GM12873 (cell line): ENCODE measurements around the gene ATG2A.

Experiments used
- TF ChIP-seq, protein P1 (sequence below): IDR thresholded peaks from 2 replicates; pipeline ENCODE4 v1.5.1; 2012; ENCODE audit warnings: low read depth, mild to moderate bottlenecking, moderate library complexity, low read length, control low read depth; ENCODE audit not compliant: insufficient read depth; ENCODE audit errors: missing control alignments

ATG2A gene

DNA sequence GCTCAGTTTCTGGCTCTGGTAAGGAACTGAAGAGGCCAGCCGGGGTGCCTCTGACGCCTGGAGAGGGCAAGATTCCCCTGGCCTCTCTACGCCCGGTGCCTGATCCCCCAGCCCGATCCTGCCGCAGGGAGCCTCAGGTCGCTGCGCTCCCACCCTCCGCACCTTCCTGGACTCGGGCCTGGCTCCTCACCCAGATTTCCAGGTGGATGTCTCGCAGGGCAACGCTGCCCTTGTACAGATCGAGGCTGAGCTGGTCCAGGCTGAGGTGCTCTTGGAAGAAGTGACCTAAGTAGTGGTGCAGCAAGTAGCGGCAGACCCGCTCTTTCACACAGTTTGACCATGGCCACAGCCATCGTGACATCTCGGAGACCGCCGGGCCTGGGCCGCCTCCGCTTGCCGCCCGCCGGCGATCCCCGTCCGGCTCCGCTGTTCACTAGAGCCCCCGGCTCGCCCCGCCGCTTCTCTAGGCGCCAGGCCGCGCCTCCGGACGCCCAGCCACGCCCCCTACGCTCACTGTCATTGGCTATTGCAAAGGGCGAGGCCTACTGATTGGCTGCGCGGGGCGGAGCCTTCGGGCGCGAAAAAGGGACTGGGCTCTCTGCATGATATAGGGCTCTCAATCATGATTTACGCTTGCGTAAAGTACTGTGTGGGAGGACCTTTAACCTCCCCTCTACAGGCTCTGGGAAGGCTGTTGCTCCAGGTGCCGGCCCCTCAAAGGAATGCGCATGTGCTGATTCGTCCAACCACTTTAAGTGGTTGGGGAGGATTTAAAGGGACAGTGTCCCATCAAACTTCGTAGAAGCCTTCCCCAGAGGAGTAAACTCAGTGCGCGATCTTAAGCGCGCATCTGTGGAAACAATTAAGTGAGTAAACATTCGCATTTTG, at the start of gene ATG2A:
Gene ATG2A, minus strand, starts transcription at position 435 of the 888 bp plus-strand sequence. Its CDS starts 74 bp downstream, at position 361.
- TF ChIP-seq, protein P1, sequence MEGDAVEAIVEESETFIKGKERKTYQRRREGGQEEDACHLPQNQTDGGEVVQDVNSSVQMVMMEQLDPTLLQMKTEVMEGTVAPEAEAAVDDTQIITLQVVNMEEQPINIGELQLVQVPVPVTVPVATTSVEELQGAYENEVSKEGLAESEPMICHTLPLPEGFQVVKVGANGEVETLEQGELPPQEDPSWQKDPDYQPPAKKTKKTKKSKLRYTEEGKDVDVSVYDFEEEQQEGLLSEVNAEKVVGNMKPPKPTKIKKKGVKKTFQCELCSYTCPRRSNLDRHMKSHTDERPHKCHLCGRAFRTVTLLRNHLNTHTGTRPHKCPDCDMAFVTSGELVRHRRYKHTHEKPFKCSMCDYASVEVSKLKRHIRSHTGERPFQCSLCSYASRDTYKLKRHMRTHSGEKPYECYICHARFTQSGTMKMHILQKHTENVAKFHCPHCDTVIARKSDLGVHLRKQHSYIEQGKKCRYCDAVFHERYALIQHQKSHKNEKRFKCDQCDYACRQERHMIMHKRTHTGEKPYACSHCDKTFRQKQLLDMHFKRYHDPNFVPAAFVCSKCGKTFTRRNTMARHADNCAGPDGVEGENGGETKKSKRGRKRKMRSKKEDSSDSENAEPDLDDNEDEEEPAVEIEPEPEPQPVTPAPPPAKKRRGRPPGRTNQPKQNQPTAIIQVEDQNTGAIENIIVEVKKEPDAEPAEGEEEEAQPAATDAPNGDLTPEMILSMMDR: no peak

DNA sequence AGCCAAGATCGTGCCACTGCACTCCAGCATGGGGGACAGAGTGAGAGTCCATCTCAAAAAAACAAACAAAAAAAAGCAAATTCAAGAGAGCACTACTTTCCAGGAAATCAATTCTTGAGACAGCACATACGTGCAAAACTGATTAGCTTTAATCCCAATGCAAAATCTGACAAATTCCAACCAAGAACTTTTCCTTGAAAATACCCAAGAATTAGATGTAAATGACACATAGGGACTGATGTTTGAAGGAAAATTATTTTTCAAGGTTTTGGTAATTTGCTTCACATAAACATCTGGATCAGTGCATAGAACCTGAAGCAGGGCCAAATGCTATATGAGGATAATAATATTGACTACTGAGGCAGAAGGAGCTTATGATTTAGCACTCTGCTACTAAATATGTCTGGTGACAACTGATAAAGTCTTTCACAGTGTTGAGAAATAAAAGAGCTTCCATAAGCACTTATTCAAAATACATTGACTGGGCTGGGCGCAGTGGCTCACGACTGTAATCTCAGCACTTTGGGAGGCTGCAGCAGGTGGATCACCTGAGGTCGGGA, 46.1 kb upstream of the ATG2A start:
- TF ChIP-seq, protein P1: no peak

DNA sequence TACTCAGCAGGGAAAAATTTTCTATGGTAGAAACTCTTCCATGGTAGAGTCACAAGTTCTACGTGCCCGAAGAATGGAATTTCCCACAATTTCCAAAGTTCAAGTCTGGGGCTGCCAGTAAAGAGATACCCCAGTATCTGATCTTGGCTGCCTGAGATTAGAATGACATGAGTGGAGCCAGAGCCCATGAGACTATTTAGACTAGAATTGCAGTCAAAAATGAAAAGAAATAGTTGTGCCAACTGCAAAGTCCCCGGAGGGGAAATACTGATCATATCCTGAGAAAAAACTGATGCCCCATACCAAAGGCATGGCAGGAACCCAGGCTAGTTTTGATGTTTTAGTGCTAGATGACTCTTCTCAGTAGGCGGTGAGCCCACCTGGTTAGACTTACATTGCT, 43.7 kb upstream of the ATG2A start:
- TF ChIP-seq, protein P1: no peak

DNA sequence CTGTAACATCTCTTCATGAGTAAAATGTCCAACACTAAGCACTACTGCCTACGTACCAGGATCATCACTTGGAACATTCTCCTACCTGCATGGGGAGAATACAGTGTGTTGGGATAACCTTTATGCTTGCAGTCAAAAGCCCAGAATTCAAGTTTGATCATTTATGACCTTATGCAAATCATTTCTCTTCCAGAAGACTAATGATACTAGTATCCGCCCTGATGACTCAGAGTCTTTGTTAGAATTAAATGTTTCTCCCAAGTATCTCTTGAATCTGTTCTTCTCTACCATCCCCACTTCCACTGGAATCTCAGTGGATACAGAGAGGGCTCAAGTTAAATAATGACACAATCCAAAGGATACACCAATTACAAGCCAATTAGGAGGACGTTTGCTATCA, 42.5 kb upstream of the ATG2A start:
- TF ChIP-seq, protein P1: no peak

DNA sequence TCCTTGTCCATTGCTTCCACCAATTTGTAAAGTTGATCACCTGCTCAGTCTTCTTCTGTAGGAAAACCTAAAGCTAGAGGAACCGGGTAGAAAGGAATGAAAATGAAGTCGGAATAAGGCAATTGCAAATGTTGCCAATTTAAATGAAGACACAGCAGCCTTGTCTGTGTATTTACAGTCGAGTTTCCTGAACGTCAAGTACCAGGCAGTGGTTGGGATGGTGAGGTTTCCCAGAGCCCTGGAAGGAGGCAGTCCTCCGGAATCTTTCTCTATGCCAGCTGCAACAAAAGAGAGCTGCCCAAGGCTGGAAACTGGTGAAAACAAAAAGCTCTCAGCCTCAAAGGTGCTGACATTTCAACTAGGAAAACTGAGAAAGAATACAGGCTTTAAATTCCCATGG, 37.2 kb upstream of the ATG2A start:
- TF ChIP-seq, protein P1: no peak

DNA sequence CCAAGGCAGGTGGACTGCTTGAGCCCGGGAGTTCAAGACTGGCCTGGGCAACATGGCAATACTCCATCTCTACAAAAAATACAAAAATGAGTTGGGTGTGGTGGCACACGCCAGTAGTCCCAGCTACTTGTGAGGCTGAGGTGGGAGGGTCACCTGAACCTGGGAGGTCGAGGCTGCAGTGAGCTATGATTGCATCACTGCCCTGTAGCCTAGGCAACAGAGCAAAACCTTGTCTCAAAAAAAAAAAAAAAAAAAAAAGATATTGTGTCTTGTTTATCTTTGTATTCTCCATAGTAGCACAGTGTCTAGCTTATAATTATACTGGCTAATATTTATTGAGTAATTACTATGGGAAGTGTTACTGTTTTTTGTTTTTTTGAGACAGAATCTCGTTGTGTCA, 34.5 kb upstream of the ATG2A start:
- TF ChIP-seq, protein P1: no peak

DNA sequence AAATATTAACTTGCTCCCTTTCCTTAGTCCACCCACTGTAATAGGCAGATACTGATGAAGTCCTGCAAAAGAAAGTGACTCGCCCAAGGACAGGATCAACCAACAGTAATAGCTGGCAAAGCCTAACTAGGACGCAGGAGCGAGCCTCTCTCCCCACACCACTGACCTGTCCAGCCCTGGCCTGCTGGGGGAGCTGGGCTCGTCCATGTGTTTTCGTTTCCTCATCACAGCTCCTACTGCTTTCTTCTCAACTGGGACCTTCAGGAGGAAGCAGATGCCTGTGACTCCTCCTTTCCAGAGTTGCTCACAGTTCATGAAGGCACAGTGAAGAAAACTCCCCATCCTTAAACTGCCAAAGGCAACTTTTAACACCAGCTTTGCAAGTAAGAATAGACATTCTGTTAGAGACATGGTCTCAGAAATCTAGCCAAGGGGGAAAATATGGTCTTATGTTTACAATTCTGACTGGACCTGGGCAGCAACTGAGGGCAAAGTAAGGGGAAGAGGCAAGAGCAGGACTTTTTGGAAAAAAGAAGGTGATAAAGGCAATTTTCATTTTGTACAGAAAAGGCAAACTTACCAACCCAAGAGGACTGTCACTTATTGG, 30.3 kb upstream of the ATG2A start:
- TF ChIP-seq, protein P1: no peak
